ENCODE results near the gene CATSPERD. TPM values are rescaled to one million over a fixed set of nuclear protein-coding genes. Genes with fewer than 3 reads are reported as not detected.
A peak's percentile ranks its signal among the peaks of the same experiment; 100 is the strongest.

CATSPERD gene
- total RNA-seq (ENCODE audit: low replicate concordance): not detected in 2 replicates

DNA sequence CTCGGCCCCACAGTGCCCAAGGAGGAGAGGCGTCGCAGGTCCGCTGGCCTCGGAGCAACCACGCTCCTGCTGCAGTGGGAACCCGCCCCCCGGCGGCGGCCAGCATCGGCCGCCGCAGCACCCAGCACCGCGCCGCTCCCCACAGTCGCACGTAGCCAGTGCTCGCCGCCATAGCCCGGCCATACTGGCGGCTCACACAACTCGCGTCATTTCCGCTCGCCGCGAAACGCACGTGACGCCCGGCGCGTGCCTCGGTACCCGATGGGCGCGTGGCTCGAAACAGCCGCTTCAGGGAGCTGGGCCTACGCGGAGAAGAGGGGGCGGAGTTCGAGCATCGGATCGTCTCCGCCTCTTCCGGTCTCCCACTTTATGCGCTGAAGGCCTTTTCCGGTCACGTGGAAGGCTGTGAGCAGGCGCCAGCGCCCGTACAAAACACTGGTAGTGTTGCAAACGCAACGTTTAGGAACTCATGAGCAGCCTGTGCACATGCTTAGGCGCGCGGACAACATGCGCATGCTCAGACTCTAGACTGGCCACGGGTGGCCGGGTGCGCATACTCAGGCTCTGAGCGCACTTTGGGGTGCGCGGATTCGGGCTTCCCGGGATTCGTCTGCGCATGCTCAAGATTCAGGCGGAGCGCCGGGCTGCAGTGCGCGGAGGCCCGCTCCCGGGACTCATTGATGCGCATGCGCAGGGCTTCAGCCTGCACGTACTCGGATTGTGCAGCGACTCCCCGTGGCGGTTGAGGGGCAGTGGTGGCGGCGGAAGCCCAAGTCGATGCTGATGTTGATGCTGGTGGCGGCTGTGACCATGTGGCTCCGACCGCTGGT is at the start of gene CATSPERD, which contains the start of gene LONP1:
Gene CATSPERD, plus strand, starts transcription at position 677 of the 830 bp plus-strand sequence. Its CDS starts 101 bp downstream, at position 778.
Gene LONP1, minus strand, starts transcription at position 186 of the 830 bp plus-strand sequence. Its CDS starts 14 bp downstream, at position 172.
- Histone ChIP-seq H4K20me1 (ENCODE audit: low read depth) (peaks cover 35% of the 10 kb centered on the region), H3K79me2 (ENCODE audit: low read depth) (peaks cover 45% of the 10 kb centered on the region), H3K4me2 (peak within 1 kb of the TSS; percentile 100), H3F3A (ENCODE audit: low read depth) (peaks cover 3% of the 10 kb centered on the region), H3K9ac (peak within 1 kb of the TSS; percentile 91), H3K9me3 (ENCODE audit: low read depth) (no peaks in the 10 kb centered on the region), H3K36me3 (no peaks in the 10 kb centered on the region), H3K27me3 (peaks cover 4% of the 10 kb centered on the region), H2AFZ (replicated peaks) (peak within 1 kb of the TSS; percentile 92), H3K4me1 (peaks cover 9% of the 10 kb centered on the region), H3K4me3 (peak within 1 kb of the TSS; percentile 98), H3K27ac (peak within 1 kb of the TSS; percentile 76)
- Mint-ChIP-seq H3K9me3 (no peaks in the 10 kb centered on the region), H3K4me3 (peak within 1 kb of the TSS; percentile 95), H3K4me1 (peaks cover 22% of the 10 kb centered on the region), H3K36me3 (peaks cover 3% of the 10 kb centered on the region), H3K27ac (peak within 1 kb of the TSS; percentile 69), H3K27me3 (ENCODE audit: insufficient read depth, low read depth) (peaks cover 8% of the 10 kb centered on the region)
- peak; percentile 100 for DNase-seq (ENCODE audit: low spot score)
- TF ChIP-seq EZH2phosphoT487 (IDR thresholded peaks at IDR 0.05): no peak
- TF ChIP-seq, protein P1, sequence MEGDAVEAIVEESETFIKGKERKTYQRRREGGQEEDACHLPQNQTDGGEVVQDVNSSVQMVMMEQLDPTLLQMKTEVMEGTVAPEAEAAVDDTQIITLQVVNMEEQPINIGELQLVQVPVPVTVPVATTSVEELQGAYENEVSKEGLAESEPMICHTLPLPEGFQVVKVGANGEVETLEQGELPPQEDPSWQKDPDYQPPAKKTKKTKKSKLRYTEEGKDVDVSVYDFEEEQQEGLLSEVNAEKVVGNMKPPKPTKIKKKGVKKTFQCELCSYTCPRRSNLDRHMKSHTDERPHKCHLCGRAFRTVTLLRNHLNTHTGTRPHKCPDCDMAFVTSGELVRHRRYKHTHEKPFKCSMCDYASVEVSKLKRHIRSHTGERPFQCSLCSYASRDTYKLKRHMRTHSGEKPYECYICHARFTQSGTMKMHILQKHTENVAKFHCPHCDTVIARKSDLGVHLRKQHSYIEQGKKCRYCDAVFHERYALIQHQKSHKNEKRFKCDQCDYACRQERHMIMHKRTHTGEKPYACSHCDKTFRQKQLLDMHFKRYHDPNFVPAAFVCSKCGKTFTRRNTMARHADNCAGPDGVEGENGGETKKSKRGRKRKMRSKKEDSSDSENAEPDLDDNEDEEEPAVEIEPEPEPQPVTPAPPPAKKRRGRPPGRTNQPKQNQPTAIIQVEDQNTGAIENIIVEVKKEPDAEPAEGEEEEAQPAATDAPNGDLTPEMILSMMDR (IDR thresholded peaks at IDR 0.05): peak; percentile 82

- Histone ChIP-seq H3K27me3 (no peaks in the 10 kb centered on the region), H3K27ac (no peak overlapping the region), H3K79me2 (ENCODE audit: low read depth) (no peaks in the 10 kb centered on the region), H3K9ac (no peak overlapping the region), H3K4me3 (no peak overlapping the region), H3F3A (ENCODE audit: low read depth) (peaks cover 4% of the 10 kb centered on the region), H3K4me2 (no peak overlapping the region), H3K9me3 (ENCODE audit: low read depth) (no peaks in the 10 kb centered on the region), H2AFZ (replicated peaks) (no peak overlapping the region), H3K36me3 (no peaks in the 10 kb centered on the region), H3K4me1 (no peaks in the 10 kb centered on the region), H4K20me1 (ENCODE audit: low read depth) (peaks cover 7% of the 10 kb centered on the region)
- Mint-ChIP-seq H3K27ac (no peak overlapping the region), H3K4me1 (no peaks in the 10 kb centered on the region), H3K9me3 (no peaks in the 10 kb centered on the region), H3K4me3 (no peak overlapping the region), H3K36me3 (peaks cover 9% of the 10 kb centered on the region), H3K27me3 (ENCODE audit: insufficient read depth, low read depth) (peaks cover 11% of the 10 kb centered on the region)
- TF ChIP-seq, protein P1 (IDR thresholded peaks at IDR 0.05): no peak
- no peak for TF ChIP-seq EZH2 (IDR thresholded peaks at IDR 0.05)
- no peak for TF ChIP-seq EZH2phosphoT487 (IDR thresholded peaks at IDR 0.05)
- DNase-seq (ENCODE audit: low spot score): no peak
Observed at GRCh38 chr19:5671600-5671999, 48.8 kb upstream of the CATSPERD start.

GRCh38 chr19:5672708-5673459 is 47.6 kb upstream of the CATSPERD start:
- H3K9ac ChIP-seq: no peak overlapping the region
- H3K36me3 ChIP-seq: no peaks in the 10 kb centered on the region
- H3F3A ChIP-seq (ENCODE audit: low read depth): peaks cover 4% of the 10 kb centered on the region
- no peaks in the 10 kb centered on the region for H3K9me3 ChIP-seq (ENCODE audit: low read depth)
- no peak overlapping the region for H3K4me2 ChIP-seq
- Mint-ChIP-seq H3K9me3 (no peaks in the 10 kb centered on the region), H3K36me3 (peaks cover 5% of the 10 kb centered on the region), H3K27ac (no peak overlapping the region), H3K4me1 (no peaks in the 10 kb centered on the region), H3K27me3 (ENCODE audit: insufficient read depth, low read depth) (peaks cover 11% of the 10 kb centered on the region), H3K4me3 (no peak overlapping the region)
- H3K4me1 ChIP-seq: no peaks in the 10 kb centered on the region
- no peaks in the 10 kb centered on the region for H3K79me2 ChIP-seq (ENCODE audit: low read depth)
- no peak overlapping the region for H2AFZ ChIP-seq (replicated peaks)
- H3K27me3 ChIP-seq: no peaks in the 10 kb centered on the region
- DNase-seq (ENCODE audit: low spot score): no peak
- no peak overlapping the region for H3K27ac ChIP-seq
- H3K4me3 ChIP-seq: no peak overlapping the region
- H4K20me1 ChIP-seq (ENCODE audit: low read depth): no peaks in the 10 kb centered on the region
- TF ChIP-seq, protein P1 (IDR thresholded peaks at IDR 0.05): no peak
- TF ChIP-seq EZH2 (IDR thresholded peaks at IDR 0.05): no peak
- TF ChIP-seq EZH2phosphoT487 (IDR thresholded peaks at IDR 0.05): no peak
